ENCODE data around the gene DYNC1H1. TPM values are rescaled to one million over a fixed set of nuclear protein-coding genes. Genes with fewer than 3 reads are reported as not detected.

The DYNC1H1 gene
- total and polyA plus RNA-seq, 2 of the 13 experiments (the other 11 are each of a cell fraction or from before 2014, with no cell fraction given): 74.4 to 239 TPM

DNA sequence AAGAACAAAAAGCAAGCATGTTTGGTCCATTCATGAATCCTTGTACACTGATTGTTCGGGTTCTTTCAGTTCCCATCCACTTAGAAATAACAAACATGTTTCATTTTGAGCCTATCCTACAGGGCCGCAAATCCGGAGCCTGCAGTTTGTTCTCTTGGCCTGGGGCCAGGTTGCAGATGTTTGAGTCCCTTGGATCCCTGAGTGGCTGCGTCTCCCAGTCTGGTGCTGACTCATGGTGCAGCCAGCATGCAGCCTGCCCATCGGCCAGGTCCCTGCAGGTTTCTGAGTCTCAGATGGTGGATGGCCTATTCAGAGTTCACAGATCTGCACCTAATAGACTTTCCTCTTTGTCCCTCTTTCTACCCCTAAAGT is 1.9 kb upstream of the DYNC1H1 start (continued):
- TF ChIP-seq JUND (CRISPR knock-in tag; IDR thresholded peaks at IDR 0.05): peak; percentile 28; the same call in 1 of the 2 replicates
- TF ChIP-seq ARID4A (CRISPR knock-in tag; IDR thresholded peaks at IDR 0.05; ENCODE audit: borderline replicate concordance): peak; percentile 54; the same call in 1 of the 2 replicates
- TF ChIP-seq THAP11 (CRISPR knock-in tag; IDR thresholded peaks at IDR 0.05): peak; percentile 85
- peak; percentile 59 for TF ChIP-seq KDM2A (CRISPR knock-in tag; IDR thresholded peaks at IDR 0.05; ENCODE audit: borderline replicate concordance, low read depth)
- TF ChIP-seq ZNF644 (CRISPR knock-in tag; IDR thresholded peaks at IDR 0.05; ENCODE audit: low read depth): 0 out of 2 replicates have a peak, but pooled peaks have one; percentile 49
- peak; percentile 59; the same call in 1 of the 2 replicates for TF ChIP-seq KMT2A (CRISPR knock-in tag; IDR thresholded peaks at IDR 0.05)
- peak; percentile 89 for TF ChIP-seq MAFG (CRISPR knock-in tag; IDR thresholded peaks at IDR 0.05)
- no peak for TF ChIP-seq TOE1 (CRISPR knock-in tag; IDR thresholded peaks at IDR 0.05)
- TF ChIP-seq MAFK (conservative IDR thresholded peaks at IDR 0.05 in 1 of 2, IDR thresholded peaks at IDR 0.05 in 1 of 2; ENCODE audit: low read length in 2 of 2): peak; percentile 63 to 85
- TF ChIP-seq IRF2 (CRISPR knock-in tag; IDR thresholded peaks at IDR 0.05): peak; percentile 12; the same call in 1 of the 2 replicates
- no peak for TF ChIP-seq SRF (IDR thresholded peaks at IDR 0.05; ENCODE audit: low read depth, low read length)
- peak; percentile 85; the same call in 1 of the 2 replicates for TF ChIP-seq NFE2L2 (IDR thresholded peaks at IDR 0.05; ENCODE audit: low read length)
- TF ChIP-seq IKZF5 (CRISPR knock-in tag; IDR thresholded peaks at IDR 0.05): 0 out of 2 replicates have a peak, but pooled peaks have one; percentile 25
- TF ChIP-seq TOPORS (CRISPR knock-in tag; IDR thresholded peaks at IDR 0.05): no peak
- TF ChIP-seq DMAP1 (CRISPR knock-in tag; IDR thresholded peaks at IDR 0.05): peak; percentile 61; the same call in 1 of the 2 replicates
- TF ChIP-seq, protein P1, sequence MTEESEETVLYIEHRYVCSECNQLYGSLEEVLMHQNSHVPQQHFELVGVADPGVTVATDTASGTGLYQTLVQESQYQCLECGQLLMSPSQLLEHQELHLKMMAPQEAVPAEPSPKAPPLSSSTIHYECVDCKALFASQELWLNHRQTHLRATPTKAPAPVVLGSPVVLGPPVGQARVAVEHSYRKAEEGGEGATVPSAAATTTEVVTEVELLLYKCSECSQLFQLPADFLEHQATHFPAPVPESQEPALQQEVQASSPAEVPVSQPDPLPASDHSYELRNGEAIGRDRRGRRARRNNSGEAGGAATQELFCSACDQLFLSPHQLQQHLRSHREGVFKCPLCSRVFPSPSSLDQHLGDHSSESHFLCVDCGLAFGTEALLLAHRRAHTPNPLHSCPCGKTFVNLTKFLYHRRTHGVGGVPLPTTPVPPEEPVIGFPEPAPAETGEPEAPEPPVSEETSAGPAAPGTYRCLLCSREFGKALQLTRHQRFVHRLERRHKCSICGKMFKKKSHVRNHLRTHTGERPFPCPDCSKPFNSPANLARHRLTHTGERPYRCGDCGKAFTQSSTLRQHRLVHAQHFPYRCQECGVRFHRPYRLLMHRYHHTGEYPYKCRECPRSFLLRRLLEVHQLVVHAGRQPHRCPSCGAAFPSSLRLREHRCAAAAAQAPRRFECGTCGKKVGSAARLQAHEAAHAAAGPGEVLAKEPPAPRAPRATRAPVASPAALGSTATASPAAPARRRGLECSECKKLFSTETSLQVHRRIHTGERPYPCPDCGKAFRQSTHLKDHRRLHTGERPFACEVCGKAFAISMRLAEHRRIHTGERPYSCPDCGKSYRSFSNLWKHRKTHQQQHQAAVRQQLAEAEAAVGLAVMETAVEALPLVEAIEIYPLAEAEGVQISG (CRISPR knock-in tag; IDR thresholded peaks at IDR 0.05): 0 out of 2 replicates have a peak, but pooled peaks have one; percentile 25
- no peak for TF ChIP-seq HCFC1 (IDR thresholded peaks at IDR 0.05; ENCODE audit: low read depth, low read length)
- 0 out of 2 replicates have a peak, but pooled peaks have one; percentile 13 for TF ChIP-seq RXRA (CRISPR knock-in tag; IDR thresholded peaks at IDR 0.05)
- no peak for TF ChIP-seq MTA1 (CRISPR knock-in tag; IDR thresholded peaks at IDR 0.05; ENCODE audit: borderline replicate concordance)
- TF ChIP-seq, protein P2, sequence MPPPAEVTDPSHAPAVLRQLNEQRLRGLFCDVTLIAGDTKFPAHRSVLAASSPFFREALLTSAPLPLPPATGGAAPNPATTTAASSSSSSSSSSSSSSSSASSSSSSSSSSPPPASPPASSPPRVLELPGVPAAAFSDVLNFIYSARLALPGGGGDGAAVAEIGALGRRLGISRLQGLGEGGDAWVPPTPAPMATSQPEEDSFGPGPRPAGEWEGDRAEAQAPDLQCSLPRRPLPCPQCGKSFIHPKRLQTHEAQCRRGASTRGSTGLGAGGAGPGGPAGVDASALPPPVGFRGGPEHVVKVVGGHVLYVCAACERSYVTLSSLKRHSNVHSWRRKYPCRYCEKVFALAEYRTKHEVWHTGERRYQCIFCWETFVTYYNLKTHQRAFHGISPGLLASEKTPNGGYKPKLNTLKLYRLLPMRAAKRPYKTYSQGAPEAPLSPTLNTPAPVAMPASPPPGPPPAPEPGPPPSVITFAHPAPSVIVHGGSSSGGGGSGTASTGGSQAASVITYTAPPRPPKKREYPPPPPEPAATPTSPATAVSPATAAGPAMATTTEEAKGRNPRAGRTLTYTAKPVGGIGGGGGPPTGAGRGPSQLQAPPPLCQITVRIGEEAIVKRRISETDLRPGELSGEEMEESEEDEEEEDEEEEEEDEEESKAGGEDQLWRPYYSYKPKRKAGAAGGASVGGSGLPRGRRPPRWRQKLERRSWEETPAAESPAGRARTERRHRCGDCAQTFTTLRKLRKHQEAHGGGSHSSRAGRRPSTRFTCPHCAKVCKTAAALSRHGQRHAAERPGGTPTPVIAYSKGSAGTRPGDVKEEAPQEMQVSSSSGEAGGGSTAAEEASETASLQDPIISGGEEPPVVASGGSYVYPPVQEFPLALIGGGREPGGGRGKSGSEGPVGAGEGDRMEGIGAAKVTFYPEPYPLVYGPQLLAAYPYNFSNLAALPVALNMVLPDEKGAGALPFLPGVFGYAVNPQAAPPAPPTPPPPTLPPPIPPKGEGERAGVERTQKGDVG (CRISPR knock-in tag; IDR thresholded peaks at IDR 0.05; ENCODE audit: borderline replicate concordance): no peak
